HG02870 (cell line): ENCODE measurements around the gene WFS1.

Experiments
- ATAC-seq: cut with Tn5 transposase; IDR thresholded peaks from one replicate; pipeline ENCODE4 v1.9.1; 2021; ENCODE audit warnings: mild to moderate bottlenecking, moderate library complexity; ENCODE audit not compliant: unreplicated experiment

The WFS1 gene

DNA sequence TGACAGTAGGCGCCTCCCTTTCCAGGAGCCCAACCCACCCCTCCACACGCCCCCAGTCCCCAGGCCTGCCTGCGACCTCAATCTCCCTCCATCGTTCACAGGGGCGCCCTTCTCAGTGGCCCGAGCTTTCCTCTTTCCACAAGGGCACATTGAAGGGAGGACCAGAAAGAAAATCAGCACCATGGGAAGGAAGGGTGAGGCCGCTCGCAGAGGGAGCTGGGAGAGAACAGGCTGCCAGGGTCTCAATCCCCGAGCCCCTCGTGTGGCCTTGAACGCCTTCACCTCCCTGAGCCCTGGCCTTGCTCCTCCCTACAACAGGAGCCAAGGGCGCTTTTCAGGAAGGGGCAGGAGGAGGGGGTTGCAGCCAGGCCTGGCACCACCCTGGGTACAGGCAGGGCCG, 66.5 kb downstream of the WFS1 start:
- ATAC-seq: no peak

DNA sequence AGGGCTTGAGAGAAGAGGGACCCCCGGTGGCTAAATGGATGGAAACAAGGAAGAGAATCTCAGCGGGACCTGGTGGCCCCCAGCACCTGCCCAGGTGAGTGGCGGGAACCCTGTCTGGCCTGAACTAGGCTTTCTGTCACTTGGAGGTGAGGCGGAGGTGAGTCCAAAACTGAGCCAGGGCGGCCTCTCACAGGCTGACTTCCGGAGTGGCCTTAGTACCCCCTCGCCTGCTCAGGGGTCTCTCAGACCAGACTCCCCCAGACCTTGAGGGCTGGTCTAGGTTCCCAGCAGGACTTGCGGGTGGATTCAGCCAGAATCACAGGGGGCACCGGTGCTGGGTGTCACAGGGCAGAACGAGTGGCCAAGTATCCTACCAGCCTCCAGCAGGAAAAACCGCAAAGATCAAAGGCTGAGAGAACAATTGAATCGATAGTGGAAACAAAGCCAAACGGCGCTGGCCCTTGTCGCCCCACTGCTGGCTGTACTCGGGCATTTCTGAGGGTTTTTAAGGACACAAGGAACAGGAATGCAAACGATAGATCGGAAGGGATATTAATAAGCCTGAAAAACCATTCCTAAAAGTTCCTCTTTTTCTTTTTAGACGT, 67.8 kb downstream of the WFS1 start:
- no peak for ATAC-seq

GRCh38 chr4:6338175-6338950, 68.7 kb downstream of the WFS1 start:
- no peak for ATAC-seq

GRCh38 chr4:6338951-6339817, 69.5 kb downstream of the WFS1 start:
- no peak for ATAC-seq

- no peak for ATAC-seq
Observed at GRCh38 chr4:6339818-6340445, 70.3 kb downstream of the WFS1 start.

- no peak for ATAC-seq
Observed at GRCh38 chr4:6340446-6341015, 70.9 kb downstream of the WFS1 start.

GRCh38 chr4:6341696-6342095, 72.0 kb downstream of the WFS1 start:
- no peak for ATAC-seq

- no peak for ATAC-seq
Observed at GRCh38 chr4:6342530-6343293, 73.1 kb downstream of the WFS1 start.

DNA sequence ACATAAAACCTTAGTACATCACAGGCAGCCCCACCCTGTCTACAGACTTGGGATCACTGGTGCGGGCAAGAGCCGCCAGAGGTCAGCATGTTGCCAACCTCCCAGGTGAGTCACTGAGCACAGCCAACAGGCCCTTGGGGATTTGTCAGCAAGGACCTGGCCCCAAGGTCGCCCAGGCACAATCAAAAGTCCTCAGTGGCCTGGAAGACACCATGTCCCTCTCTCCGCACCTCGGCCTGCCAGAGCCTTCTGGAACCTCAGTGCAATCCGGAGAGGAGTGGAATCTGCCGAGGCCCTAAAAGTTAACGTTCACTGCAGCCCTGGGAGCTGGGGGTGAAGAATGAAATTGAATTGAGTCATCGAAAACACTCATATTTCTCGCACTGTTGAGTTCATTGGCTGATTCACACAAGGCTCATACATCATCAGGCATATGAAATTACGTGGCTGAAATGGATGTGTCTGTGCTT, 74.3 kb downstream of the WFS1 start:
- ATAC-seq: no peak

- no peak for ATAC-seq
Observed at GRCh38 chr4:6345096-6345830, 75.6 kb downstream of the WFS1 start.

DNA sequence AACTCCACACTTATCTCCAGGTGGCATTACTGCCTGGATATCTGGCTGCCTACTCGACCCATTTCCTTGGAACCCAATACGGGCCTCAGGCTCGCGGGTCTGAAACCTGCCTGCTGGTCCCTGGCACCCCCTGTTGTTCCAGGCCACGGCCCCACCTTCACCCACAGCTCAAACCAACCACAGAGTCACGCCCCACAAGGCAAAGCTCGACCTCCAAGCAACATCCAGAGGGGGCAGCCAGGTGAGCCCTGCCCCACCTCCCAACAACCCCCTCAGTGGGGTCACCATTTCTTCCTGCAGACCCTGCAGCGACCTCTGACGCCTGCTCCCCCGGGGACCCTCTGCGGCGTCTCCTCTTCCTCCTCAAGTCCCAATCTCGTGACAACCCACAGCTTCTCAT, 76.2 kb downstream of the WFS1 start:
- ATAC-seq: no peak

- ATAC-seq: no peak
Observed at GRCh38 chr4:6346373-6347110, 76.9 kb downstream of the WFS1 start.

DNA sequence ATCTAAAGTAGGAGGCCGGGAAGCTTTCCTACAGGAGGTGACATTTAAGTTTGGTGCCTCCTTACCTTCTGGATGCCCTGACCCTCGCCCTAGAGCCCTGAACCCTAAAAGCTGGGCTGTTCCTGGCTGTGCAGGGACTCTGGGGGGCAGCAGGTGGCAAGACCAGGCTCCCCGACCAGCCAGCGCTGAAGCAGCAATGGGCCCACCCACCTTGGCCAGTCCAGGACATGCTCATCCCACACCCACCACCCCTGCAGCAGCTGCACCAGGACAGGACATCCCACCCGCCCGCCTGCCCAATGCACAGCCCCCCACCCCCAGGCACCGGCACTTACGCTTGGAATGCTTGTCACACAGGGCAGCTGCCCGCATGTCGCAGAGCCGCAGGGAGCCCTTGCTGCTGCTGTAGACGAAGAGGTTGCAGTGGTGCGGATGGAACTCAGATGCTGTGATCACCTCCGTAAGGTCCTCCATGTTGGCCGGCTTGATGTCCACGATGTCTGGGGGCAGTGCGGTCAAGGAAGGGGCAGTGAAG, 77.9 kb downstream of the WFS1 start:
- ATAC-seq: no peak

- ATAC-seq: no peak
Observed at GRCh38 chr4:6348408-6348807, 78.8 kb downstream of the WFS1 start.

- no peak for ATAC-seq
Observed at GRCh38 chr4:6349896-6350603, 80.4 kb downstream of the WFS1 start.

DNA sequence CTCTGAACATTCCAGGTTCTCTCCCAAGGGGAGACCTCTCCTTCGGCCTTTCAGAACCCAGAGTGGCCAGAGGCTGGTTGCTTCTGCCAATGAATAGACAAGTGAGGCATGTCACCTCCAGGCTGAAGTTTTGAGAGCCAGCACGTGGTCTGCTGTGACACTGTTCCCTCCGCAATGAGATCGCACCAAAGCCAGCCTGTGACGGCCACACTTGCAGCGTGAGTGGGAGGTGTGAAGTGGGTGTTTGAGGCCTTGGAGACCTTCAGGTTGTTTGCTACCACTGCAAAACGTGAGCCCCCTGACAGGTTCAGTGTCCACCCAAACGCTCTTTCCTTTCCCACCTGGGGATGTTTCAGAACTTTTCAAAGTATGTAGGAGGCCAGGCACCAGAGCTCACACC, 81.0 kb downstream of the WFS1 start:
- no peak for ATAC-seq

GRCh38 chr4:6351246-6352000, 81.8 kb downstream of the WFS1 start:
- ATAC-seq: no peak
